Gastroesophageal sphincter (tissue), 4 donors: ENCODE results near the gene DIP2C. TPM values are rescaled to one million over a fixed set of nuclear protein-coding genes. Genes with fewer than 3 reads are reported as not detected.

Experiments used
- ATAC-seq: fragments of 150-250 bp; one replicate; pipeline ENCODE4 v1.9.1; 2016; ENCODE audit warnings: mild to moderate bottlenecking, moderate library complexity
- H3K27ac ChIP-seq, 4 donors: fragments of 200-600 bp; sonication (generic) in 3 of 4; 1 replicate in 3 of 4; 2 replicates in 1 of 4; pipeline ENCODE4 v1.5.1; 2016 to 2019
- H3K27me3 ChIP-seq: fragments of 200-600 bp; sonication (generic); one replicate; pipeline ENCODE4 v1.5.1; 2019
- H3K36me3 ChIP-seq, 2 donors: fragments of 200-600 bp; sonication (generic); one replicate each; pipeline ENCODE4 v1.5.1; 2019; ENCODE audit warnings: control low read depth in 1 of 2
- H3K4me1 ChIP-seq, 3 donors: fragments of 200-600 bp; sonication (generic); 1 replicate in 2 of 3; 2 replicates in 1 of 3; pipeline ENCODE4 v1.5.1; 2016 to 2019; ENCODE audit warnings: control low read depth in 2 of 3
- H3K4me3 ChIP-seq, 2 donors: fragments of 200-600 bp; sonication (generic); one replicate each; pipeline ENCODE4 v1.5.1; 2019; ENCODE audit warnings: mild to moderate bottlenecking in 1 of 2, moderate library complexity in 1 of 2
- H3K9me3 ChIP-seq, 3 donors: fragments of 200-600 bp; sonication (generic); one replicate each; pipeline ENCODE4 v1.5.1; 2017 to 2019; ENCODE audit warnings: control low read depth in 2 of 3
- EP300 ChIP-seq: sonication (generic); formaldehyde crosslinking; IDR thresholded peaks from one replicate; pipeline ENCODE4 v1.6.1; 2017; ENCODE audit warnings: antibody characterized with exemption, mild to moderate bottlenecking
- POLR2A ChIP-seq, 2 donors: fragments of 450-650 bp; IDR thresholded peaks; one replicate each; pipeline ENCODE4 v1.6.1; 2017; ENCODE audit warnings: antibody characterized with exemption in 2 of 2, mild to moderate bottlenecking in 2 of 2, moderate library complexity in 1 of 2
- POLR2AphosphoS5 ChIP-seq: sonication (generic); formaldehyde crosslinking; IDR thresholded peaks from one replicate; pipeline ENCODE4 v1.6.1; 2017; ENCODE audit warnings: antibody characterized with exemption
- WGBS, 2 donors: methylation state at CpG; one replicate each; pipeline ENCODE4 v1.1.5; 2018; ENCODE audit warnings: low coverage in 1 of 2; 5-methylcytosine and 5-hydroxymethylcytosine counted together
- small RNA-seq, 4 donors: library from RNA; depleted of rRNA; stranded (forward); fragments of <200 nt; gene quantifications; one replicate each; pipeline ENCODE3, GENCODE V24; 2016
- total RNA-seq, 4 donors: library from RNA; depleted of rRNA; stranded (reverse); fragments of >200 nt; gene quantifications; one replicate each; pipeline ENCODE4 v1.1.0, GENCODE V29; 2016
- TF ChIP-seq, protein P1 (sequence below), 4 experiments: fragments of 200-600 bp in 2 of 4; fragments of 450-650 bp in 2 of 4; sonication (generic) in 1 of 4; IDR thresholded peaks; one replicate each; pipeline ENCODE4 v1.5.1; 2017 to 2019; ENCODE audit warnings: antibody characterized with exemption in 4 of 4, mild to moderate bottlenecking in 2 of 4, moderate library complexity in 2 of 4

DIP2C gene
- total RNA-seq, 4 donors from 2014 or later = 40.8 to 73.8 (median 47.7) TPM

DNA sequence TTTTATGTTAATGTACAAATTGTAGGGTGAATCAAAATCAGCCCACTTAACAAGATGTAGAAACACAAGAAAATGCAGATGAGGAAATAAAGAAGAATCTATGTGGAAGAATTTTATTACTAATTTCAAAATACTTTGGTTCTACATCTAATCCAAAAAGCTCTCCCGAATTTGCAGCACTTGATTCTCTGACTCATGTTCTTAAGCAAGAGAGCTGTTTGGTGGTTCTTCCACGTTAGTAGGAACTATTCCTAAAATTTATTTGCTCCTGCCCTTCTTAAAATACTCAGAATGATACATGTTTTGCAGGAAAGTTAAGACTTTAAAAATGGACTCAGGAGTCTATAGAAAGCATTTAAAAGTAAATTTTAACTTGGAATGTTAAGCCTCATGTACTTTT is 462.5 kb downstream of the DIP2C start:
- Histone ChIP-seq H3K4me1 (no peaks in the 10 kb centered on the region), H3K36me3 (no peaks in the 10 kb centered on the region), H3K27ac (no peak overlapping the region), H3K27me3 (no peaks in the 10 kb centered on the region), H3K9me3 (no peaks in the 10 kb centered on the region), H3K4me3 (no peak overlapping the region)
- WGBS, 2 donors = 54 to 55% methylated on average over 2 of the region's 2 CpGs
- TF ChIP-seq POLR2A (IDR thresholded peaks at IDR 0.05) (no peak), EP300 (no peak), POLR2AphosphoS5 (no peak)
- TF ChIP-seq, protein P1, sequence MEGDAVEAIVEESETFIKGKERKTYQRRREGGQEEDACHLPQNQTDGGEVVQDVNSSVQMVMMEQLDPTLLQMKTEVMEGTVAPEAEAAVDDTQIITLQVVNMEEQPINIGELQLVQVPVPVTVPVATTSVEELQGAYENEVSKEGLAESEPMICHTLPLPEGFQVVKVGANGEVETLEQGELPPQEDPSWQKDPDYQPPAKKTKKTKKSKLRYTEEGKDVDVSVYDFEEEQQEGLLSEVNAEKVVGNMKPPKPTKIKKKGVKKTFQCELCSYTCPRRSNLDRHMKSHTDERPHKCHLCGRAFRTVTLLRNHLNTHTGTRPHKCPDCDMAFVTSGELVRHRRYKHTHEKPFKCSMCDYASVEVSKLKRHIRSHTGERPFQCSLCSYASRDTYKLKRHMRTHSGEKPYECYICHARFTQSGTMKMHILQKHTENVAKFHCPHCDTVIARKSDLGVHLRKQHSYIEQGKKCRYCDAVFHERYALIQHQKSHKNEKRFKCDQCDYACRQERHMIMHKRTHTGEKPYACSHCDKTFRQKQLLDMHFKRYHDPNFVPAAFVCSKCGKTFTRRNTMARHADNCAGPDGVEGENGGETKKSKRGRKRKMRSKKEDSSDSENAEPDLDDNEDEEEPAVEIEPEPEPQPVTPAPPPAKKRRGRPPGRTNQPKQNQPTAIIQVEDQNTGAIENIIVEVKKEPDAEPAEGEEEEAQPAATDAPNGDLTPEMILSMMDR (IDR thresholded peaks at IDR 0.05) = no peak
- no peak for ATAC-seq

DNA sequence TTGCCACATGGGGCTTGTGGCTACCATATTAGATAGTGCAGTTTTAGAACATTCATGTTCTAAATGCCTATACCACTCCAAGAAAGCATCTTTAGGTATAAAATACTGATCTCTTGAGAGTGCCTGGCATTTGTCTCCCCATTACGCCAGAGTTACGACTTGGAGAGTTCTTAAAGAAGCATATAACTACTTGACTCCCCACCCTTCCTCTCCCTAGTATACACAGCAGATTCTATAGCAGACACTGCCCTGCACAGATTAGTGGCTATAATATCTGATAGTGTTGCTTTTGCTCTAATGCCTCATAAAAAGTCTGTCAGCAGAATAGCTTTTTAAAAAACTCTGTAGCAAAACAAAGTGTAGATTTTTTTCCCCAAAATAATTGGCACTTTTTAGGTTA is 463.4 kb downstream of the DIP2C start:
- Histone ChIP-seq H3K27ac (no peak overlapping the region), H3K9me3 (no peaks in the 10 kb centered on the region), H3K36me3 (no peaks in the 10 kb centered on the region), H3K4me3 (no peak overlapping the region), H3K4me1 (no peaks in the 10 kb centered on the region), H3K27me3 (no peaks in the 10 kb centered on the region)
- no peak for ATAC-seq
- TF ChIP-seq POLR2AphosphoS5 (no peak), EP300 (no peak), POLR2A (IDR thresholded peaks at IDR 0.05) (no peak)
- TF ChIP-seq, protein P1 (IDR thresholded peaks at IDR 0.05) = no peak
- 96% methylated on average over 2 of the region's 2 CpGs; no CpG with 5 or more reads in 1 of the 2 donors for WGBS, 2 donors

DNA sequence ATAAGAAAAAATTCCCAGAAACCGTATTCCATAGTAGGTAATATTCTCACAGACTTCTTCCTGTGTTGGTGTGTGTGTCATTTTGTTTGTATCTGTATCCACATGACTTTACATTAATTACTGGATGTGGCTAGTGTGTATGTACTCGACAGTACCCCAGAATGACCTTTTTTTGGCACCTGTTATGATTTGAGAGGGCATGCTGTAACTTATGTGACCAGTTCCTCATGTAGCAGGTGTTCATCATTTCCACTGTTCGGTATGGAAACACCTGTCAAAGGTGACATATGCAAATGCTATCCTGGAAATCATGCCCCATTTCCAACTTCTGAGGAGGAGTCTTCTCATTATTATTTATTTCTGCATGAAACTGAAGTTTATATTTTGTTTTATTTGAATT is 464.9 kb downstream of the DIP2C start:
- WGBS, 2 donors = 74 to 83% methylated on average over 3 of the region's 3 CpGs
- no peak for ATAC-seq
- no peak overlapping the region for H3K4me3 ChIP-seq
- H3K27me3 ChIP-seq = no peaks in the 10 kb centered on the region
- TF ChIP-seq POLR2AphosphoS5 = no peak
- no peak for TF ChIP-seq POLR2A (IDR thresholded peaks at IDR 0.05)
- no peak for TF ChIP-seq EP300
- TF ChIP-seq, protein P1 (IDR thresholded peaks at IDR 0.05) = no peak
- H3K4me1 ChIP-seq = peaks cover 0 to 7% (median 0%) of the 10 kb centered on the region in 3 donors
- H3K36me3 ChIP-seq = no peaks in the 10 kb centered on the region
- H3K27ac ChIP-seq = no peak overlapping the region
- no peaks in the 10 kb centered on the region for H3K9me3 ChIP-seq

Small RNA genes within 50 kb of the gene (small RNA-seq; reads per million reads assigned to genes)
- gene MIR5699 = 0 to 0.38 (median 0.06) reads per million in 4 donors
- 0 reads per million in 4 donors for gene RN7SL754P
- gene RNA5SP298 = 0 to 2.5 (median 1.5) reads per million in 4 donors

Other genes with a start within 250 kb of the DIP2C start
- gene LARP4B, start 242.0 kb upstream of the DIP2C start, total RNA-seq = 10 to 100 TPM; 24.9 to 47.5 (median 35.2) TPM